Muscle of back (tissue), 11 donors: ENCODE measurements around the gene UBE2H. TPM values are rescaled to one million over a fixed set of nuclear protein-coding genes. Genes with fewer than 3 reads are reported as not detected.
"Not testable (repeated sequence)": the region's sequence is repeated elsewhere in the genome, so short reads cannot be mapped to it uniquely, and the experiment has no call there.

ENCODE experiments used
- DNase-seq, 3 donors: peaks; one replicate each; pipeline versions ENCODE4 v3.0.0 to v3.0.0-alpha.2; 2013
- polyA plus RNA-seq, 10 donors: library from polyadenylated mRNA; unstranded; fragments of 120-200 nt; gene quantifications; one replicate each; pipeline ENCODE4 v1.2.1, GENCODE V29; 2013; ENCODE audit not compliant: insufficient read length in 10 of 10

Gene UBE2H
- polyA plus RNA-seq, 10 donors, result 79.9 to 125 (median 93.8) TPM

DNA sequence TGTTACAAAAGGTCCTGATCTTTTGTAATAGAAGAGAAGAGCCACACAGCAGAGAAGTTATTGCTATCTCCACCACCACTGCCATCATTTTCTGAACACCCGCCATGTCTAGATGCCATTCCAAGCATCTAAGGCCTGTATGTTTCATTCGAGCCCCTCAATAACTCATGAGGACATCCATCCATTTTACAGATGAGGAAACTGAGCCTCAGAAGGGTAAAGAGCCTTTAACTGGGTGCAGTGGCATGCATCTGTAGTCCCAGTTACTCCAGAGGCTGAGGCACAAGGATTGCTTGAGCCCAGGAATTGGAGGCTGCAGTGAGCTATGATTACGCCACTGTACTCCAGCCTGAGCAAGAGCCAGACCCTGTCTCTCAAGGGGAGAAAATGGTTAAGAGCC is 39.3 kb downstream of the UBE2H start:
- DNase-seq, result no peak

DNA sequence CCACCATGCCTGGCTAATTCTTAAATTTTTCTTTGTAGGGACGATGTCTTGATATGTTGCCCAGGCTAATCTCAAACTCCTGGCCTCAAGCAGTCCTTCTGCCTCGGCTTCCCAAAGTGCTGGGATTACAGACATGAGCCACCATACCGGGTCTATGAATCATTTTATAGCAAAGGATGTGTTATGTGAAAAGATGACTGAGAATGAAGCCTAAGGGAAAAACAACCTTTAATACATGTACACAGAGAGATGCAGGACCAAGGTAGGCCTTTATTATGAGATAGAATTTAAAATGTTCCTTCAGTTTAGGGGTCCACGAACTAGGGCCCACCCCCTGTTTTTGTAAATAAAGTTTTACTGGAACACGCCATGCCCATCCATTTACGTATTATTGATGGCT is 41.0 kb downstream of the UBE2H start:
- DNase-seq, result no peak

DNA sequence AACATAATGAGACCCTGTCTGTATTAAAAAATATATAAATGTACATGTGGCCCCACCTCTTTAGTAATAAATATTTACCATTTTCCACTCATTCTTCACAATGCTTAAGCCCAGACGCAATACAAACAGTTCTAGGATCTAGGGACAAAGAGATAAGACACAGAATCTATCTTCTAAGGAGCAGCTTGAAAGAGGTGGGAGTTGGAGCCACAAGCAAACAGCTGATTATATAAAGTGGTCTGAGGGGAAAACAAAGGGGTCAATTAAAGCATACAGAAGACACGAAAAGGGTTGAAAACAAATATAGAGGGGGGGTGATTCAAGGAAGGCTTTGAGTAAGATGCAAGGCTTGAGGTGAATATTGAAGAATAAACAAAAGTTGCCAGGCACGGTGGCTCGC is 43.1 kb downstream of the UBE2H start:
- DNase-seq, result no peak

DNA sequence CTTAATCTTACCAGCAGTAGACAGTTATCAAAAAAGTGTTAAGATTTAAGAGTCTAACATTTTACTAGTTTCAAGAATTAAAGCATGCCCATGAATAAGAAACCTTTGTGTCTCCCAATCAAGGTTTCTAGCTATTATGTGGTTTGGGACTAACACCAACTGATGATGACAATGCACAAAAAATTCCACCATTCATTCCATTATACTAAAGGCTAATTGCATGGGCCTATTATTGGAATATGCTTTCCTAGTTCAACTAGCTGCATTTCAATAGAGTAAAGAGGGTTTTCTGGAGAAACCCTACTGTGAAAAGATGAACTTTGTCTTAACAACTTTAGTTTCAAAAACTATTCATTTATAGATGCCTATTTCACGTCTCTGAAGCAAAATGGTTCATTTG is 44.6 kb downstream of the UBE2H start:
- DNase-seq, result no peak

DNA sequence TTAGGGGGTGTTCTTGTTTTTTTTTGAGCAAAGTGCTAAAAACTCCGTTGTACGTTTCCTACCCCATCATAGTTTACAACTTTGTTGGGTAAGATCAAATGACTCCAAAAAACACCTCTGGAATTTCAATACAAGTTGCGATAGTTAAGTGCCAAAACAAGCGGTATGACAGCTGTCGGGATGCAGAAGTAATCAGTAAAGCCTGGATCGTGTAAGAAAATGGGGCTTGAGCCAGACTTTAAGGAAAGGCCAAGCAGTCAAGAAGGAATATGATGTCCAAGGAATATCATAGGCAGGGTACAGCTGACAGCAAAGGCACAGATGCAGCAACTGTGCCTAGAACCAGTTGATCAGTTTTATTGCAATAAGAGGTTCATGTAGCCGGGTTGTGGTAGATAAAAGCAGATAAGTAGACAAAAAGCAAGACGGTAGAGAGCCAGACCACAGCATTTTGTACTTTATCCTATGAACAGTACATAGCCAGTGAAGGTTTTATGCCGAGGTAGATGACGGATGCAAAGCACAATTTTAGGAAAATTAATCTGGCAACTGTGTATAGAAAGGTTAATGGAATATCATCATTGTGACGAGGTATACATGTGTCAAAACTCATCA is 45.5 kb downstream of the UBE2H start:
- DNase-seq, result peak in 1 of 3 donors; percentile 12

DNA sequence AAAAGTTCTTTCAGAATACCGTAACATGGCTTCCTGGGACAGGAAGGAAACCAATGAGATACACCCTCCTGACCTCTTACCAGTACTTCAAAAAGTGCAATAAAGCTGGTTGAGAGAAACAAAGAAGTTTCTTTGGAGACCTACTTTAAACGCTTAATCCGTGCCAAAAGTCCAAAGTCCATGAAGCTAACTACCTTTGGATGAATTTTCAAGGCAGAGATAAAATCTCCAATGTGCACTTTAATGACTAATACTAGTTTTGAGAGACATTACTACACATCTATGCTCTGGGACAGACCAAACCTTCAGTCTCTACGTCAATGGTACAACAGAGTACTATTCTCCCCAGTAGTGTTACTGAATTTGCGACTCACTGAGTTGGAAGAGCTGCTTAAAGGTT is 46.1 kb downstream of the UBE2H start:
- no peak for DNase-seq

DNA sequence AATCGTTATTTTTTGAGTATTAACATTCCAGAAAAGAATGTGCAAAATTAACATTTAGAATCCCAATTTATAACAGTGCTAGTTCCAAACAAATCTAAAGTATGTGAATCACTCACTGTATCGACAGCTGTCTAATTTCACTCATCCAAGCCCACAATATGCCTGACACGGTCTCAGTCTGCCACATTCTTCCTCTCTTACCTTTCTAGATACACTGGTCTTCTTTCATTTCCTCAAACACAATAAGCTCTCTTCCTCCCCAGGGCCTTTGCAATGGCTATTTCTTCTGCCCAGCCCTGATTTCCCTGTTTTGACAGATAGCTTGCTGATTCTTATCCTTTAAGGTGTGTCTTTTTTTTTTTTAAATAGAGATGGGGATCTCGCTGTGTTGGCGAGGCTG is 48.8 kb downstream of the UBE2H start:
- no peak for DNase-seq

DNA sequence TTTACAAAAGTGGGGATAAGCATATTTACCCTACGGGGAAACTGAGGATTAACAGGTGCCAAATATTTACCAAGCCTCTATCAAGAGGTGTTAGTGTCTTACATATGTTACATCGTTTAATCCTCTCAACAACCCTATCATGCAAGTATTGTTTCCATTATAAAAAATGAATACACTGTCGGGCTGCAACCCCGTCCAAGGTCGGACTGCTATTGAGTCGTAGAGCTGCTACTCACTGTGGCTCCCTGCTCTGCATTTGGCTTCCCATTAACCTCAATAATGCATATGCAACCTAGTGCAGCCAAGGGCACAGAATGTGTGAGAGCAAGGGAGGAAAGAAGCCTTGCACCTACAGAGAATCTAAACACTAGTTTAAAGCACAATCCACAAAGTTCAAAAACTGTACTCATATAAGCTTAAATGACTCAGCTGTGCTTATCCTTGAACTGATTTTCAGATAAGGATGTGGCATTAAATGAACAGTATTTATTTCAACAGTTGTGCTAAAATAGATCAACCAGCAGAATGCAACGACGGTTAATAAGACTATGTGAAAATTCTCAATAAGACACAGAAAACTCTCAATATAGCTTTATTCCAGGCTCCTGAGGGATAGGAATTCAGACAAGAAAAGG is 49.9 kb downstream of the UBE2H start:
- no peak for DNase-seq

DNA sequence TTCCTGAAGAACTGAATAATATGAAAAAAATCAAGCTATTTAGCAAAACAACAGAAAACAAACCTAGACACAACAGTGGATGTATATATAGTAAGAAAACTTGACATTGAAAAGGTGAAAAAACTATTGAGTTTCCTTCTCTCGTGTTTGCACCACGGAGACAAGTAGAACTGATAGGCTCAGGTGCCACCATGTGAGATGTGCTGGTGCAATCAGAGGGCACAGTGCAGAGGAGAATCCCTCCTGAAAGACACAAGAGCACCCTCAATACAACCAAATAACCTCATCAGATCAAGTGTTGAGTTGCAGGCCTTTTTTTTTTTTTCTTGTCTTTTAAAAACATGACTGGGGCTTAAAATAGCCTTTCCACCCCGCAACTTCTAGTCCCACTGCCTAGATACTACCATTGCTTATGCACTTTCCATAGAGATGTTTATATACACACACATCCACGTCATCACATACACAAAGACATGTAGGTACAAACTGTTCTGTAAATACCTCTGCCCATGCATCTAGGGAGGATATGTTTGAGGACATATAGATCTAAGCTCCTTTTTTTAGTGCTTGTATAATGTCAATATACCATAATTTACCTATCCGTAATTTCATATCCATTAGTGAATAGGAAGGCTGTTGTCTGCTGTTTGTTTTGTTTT is 54.1 kb downstream of the UBE2H start:
- DNase-seq, result no peak

DNA sequence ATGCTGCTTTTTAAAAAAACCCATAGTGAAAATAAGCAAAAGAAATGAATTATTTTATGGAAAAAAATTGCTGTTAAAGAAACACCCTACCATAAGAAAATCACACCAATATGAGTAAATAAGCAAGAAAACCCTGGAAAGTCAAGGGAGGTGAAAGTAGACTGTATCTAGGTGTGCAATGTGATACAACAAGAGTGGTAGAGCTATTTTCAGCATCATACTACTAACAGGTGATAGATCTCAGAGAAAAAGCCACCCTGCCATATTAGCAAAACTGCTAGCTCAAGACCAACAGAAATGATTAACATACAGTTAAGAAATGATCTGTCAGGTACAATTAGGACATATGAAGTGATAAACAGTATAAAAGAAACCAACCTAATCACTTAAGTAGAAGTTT is 54.8 kb downstream of the UBE2H start:
- DNase-seq, result no peak

DNA sequence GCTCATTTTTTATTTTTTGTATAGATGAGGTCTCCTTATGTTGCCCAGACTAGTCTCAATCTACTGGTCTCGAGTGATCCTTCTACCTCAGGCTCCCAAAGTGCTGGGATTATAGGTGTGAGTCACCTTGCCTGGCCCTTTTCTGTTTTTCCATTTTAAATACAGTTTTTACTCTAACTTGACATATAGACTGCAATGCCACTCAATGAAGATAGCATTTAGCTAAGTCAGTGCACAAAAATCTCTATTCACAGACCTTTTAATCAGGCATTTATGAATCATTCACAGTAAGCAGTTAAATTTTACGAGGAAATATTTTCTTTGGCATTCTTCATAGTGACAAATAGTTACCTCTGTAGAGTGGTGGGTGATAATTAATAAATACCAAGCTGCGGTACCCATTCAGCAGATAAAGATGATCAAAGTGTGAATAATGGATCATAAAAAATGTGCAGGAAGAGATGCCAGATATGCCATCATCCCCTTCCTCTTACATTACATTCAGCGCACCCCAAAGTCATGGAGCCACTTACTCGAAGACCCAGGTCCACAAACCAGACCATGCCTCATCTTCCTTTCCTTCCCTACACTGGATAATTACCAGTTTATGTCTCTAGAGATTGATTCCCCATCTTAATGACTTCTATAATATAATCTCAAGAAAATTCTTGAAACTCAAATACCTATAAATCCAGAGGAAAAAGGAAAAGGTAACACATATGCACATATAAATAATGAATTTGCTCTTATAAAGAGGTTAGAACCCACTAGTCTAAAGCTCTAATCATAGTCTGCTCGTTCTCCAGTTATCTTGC is 56.0 kb downstream of the UBE2H start:
- DNase-seq, result no peak

DNA sequence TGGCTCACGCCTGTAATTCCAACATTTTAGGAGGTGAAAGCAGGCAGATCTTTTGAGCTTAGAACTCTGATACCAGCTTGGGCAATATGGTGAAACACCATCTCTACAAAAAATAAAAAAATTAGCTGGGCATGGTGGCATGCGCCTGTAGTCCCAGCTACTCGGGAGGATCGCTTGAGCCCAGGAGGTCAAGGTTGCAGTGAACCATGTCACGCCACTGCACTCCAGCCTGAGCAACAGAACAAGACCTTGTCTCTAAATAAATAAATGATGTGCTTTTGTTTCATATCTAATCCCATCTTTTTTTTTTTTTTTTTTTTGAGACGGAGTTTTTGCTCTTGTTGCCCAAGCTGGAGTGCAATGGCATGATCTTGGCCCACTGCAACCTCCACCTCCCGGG is 58.6 kb downstream of the UBE2H start:
- not testable (repeated sequence) for DNase-seq

DNA sequence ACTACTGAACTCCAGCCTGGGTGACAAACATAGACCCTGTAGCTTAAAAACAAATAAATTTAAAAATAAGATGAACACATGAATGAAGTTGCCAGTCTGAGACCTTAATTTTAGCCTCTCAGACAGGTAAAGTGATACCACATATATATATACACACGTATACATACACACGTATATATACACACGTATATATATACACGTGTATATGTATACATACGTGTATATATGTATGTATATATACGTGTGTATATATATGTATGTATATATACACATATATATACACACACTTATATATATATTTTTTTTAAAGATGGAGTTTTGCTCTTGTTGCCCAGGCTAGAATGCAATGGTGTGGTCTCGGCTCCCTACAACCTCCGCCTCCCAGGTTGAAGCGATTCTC is 62.7 kb downstream of the UBE2H start:
- DNase-seq, result no peak

DNA sequence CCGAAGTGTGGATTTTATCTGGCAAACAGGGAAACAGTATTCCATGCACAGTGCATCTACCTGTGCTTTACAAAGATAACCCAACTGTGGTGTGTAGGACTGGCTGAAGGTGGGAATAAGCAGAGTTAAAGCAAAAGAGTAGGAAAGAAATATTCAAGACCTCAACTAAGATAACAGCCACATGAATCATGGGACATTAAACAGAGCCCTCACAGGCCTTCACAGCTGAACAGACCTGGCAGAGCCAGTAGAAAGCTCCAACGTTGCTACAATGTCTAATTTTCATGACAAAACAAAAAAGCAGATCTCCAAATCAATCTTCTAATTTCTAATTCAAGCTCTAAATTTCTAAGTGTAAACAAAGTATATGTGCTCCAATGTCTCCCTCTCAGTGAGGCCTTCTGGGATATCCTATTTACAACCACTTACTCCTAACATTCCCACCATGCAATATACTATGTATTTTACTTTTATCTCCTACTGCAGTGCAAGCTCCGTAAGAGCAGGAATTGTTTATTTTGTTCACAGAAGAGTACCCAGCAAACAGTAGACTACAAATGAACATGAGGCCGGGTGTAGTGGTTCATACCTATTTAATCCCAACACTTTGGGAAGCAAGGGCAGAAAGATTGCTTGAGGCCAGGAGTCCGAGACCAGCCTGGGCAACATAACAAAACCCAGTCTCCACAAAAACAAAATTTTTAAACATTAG is 63.5 kb downstream of the UBE2H start:
- DNase-seq, result no peak

DNA sequence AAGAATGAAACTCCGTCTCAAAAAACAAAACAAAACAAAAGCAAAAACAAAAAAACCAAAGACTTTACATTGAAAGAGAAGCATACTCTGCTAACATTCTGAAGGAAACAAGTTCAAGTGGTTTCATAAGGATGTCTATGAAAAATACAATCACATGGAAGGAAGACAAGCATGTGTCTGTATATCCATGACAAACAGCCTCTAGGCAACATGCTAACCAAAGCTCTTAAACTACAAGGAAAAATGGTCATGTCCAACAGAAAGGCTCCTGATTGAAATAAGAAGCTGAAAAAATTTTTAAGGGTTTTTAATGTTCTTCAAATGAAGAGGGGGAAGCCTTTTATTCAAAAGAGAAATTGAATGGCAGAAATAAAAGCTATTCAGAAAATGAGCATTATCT is 64.9 kb downstream of the UBE2H start:
- DNase-seq, result no peak

DNA sequence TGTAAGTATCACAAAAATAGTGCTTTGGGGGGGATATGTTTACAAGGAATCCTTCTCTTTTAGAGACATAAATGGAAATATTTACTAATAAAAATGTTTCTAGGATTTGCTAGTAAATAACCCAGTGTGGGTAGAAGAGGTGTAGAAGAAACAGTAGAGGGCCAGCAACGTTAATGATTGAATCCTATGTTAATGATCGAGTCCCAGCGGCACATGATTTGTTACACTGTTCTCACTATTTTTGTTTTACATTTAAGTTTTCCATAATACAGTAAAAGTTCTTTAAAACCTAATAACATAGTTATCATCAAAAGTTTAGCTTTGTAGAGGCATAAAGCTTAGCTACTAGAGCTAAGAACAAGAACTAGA is 66.0 kb downstream of the UBE2H start:
- DNase-seq, result no peak

DNA sequence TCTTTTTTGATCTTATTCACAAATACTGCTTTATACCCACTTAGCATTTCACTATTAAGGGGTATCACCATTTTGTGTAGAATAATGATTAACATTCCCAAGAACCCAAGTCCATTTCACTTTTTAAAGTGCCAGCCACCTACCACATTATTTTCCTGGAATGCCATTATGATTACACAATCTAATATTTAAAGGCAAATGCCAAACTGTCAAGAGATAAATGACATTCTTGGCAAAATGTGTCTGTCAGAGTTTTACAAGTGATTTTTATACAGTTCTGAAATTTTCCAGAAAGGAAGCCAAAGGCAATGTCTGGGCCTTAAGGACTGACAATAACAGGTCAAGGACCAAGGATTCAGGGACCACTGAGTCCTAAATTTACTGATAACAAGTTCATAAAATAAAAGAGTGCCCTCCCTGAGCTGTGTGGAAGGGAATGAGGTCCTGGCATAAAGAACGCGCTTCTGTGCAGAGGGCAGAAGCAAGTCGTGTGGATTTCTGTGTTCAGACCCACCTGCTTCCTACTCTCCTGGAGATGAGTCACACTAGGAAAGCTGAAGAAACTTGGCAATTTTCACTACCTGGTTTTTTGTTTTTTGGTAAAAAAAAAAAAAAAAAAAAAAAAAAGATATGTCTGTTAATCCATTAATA is 66.5 kb downstream of the UBE2H start:
- DNase-seq, result no peak

DNA sequence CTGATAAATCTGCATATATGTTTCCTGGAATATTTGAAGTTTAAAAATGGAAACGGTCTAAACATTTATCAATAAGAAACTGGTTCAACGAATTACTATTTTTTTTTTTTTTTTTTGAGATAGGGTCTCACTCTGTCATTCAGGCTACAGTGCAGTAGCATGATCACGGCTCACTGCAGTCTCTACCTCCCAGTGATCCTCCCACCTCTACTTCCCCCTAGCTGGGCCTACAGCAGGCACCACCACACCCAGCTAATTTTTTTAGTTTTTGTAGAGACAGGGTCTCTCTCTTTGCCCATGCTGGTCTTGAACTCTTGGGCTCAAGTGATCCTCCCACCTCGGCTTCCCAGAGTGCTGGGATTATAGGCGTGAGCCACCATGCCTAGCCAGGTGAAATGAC is 68.3 kb downstream of the UBE2H start:
- DNase-seq, result no peak

DNA sequence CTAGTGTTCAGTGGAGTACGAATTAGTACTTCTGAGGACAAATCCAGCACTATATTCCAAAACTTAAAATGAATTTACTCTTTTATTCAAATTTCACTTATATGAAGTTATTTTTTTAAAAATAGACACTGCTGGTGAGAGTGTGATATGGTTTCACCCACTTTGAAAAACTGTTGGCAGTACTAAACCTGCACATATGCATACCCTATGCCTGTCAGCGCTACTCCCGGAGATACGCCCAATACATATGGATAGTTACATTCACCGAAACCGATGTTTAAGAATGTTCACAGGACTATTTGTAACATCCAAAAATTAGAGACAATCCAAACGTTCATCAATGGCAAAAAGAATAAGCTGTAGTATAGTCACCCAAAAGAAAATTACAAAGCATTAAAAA is 69.6 kb downstream of the UBE2H start:
- DNase-seq, result no peak

DNA sequence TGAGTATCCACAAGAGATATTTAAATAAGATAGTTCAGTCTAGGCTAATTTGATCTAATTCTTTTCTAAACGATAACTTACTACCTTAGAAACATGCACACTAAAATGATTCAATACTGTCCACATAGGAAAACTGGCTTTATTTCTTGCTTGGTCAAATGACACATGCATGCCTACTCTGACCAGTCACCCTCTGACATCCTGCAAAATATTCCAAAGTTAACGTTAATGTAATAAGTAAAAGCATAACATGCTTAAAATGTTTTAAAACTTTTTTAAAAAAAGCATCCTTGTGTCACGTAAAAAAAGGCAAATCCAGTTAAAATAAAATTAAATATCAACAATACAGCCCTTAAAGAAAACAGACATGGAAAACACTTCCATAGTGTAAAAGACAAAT is 70.2 kb downstream of the UBE2H start:
- DNase-seq, result no peak

DNA sequence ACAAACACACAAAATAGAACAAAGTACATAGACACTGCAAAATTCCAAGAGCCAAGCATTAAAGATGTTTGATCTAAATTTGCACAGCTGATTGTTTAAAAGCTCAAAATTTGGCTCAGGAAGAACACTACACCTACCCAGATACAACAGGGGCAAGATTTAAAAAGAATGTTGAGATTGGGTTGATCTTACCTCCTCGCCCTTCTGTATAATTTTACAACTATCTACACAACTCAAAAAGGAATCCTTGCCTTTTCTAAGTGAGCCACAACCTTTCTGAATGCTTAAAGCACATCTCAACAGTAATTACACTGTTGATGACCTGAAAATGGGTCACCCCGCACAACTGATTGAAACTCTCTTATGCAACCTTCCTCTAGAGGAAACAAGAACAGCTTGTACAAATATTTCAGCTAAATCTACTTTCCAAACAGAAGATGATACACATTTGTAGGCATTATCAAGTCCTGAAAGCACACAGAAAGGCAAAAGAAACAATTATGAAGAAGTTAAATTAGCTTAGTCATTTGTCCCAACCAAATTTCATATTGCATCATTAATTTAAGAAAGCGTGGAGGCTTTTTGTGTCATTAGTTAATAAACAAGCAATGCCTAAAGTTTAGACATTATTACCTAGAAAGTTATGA is 75.5 kb downstream of the UBE2H start:
- DNase-seq, result no peak
